ENCODE measurements around the gene CLCN5. TPM values are rescaled to one million over a fixed set of nuclear protein-coding genes. Genes with fewer than 3 reads are reported as not detected.

Gene CLCN5
- total and polyA plus RNA-seq, 10 of the 15 experiments (the other 5 are each of a cell fraction or from before 2014, with no cell fraction given) = 0.33 to 3.8 (median 2.6) TPM

DNA sequence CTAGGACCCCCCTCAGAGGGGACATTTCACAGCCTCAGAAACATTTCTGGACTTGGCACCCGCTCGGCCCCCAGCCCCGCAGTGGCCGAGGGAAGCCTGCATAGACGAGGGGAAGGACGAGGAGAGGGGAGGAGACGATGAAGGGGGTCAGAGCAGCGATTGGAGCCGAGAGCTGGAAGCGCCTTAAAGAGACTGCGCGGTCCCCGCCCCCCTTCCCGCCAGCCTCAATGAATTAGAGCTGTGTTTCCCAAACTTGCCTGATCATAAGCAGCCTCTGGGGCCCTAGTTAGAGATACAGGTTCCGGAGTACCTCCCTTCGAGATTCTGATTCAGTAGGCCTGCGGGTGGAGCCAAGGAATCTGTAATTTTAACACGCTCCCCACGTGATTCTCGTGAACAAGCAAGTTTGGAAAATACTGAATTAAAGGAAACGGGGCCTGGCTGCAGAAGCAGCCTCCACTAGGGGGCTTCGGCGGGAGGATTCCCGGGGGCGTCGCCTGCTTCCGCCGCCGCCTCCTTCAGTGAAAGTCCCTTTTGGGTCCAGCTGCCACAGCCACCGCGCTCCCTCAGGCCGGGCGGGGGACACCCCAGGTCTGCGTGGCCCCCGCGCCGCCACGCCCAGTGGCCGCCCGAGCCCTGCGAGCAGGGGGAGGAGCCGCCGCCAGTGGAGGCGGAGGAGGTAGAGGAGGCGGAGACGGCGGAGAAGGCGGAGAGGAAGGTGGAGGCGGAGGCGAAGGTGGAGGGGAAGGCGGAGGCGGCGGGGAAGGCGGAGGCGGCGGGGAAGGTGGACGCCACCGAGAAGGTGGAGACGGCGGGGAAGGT, 43.4 kb upstream of the CLCN5 start, which contains the start of gene USP27X (continued):
- no peak for TF ChIP-seq RELA (IDR thresholded peaks at IDR 0.05; ENCODE audit: borderline replicate concordance, partially characterized antibody)
- no peak for TF ChIP-seq POLR2AphosphoS2 (IDR thresholded peaks at IDR 0.05; ENCODE audit: low read depth, low read length)
- TF ChIP-seq BHLHE40 (IDR thresholded peaks at IDR 0.05; ENCODE audit: borderline replicate concordance in 1 of 2, low read depth in 2 of 2, low read length in 1 of 2) = peak in 1 of 2 experiments; percentile 50; a peak in 1 of 4 replicates
- TF ChIP-seq RAD51 (IDR thresholded peaks at IDR 0.05) = peak; percentile 60
- TF ChIP-seq ATF7 (IDR thresholded peaks at IDR 0.05; ENCODE audit: low read depth) = 0 out of 2 replicates have a peak, but pooled peaks have one; percentile 35
- TF ChIP-seq IKZF1 (conservative IDR thresholded peaks at IDR 0.05) = peak; percentile 59; the same call in 1 of the 2 replicates
- TF ChIP-seq HDAC2 (IDR thresholded peaks at IDR 0.05) = no peak
- peak; percentile 47; the same call in 1 of the 2 replicates for TF ChIP-seq EED (IDR thresholded peaks at IDR 0.05; ENCODE audit: low read depth)
- peak in 1 of 2 experiments; percentile 20; a peak in 1 of 4 replicates for TF ChIP-seq IKZF2 (IDR thresholded peaks at IDR 0.05)
- 0 out of 2 replicates have a peak, but pooled peaks have one; percentile 22 for TF ChIP-seq SMARCA5 (IDR thresholded peaks at IDR 0.05)
- TF ChIP-seq RBBP5 (conservative IDR thresholded peaks at IDR 0.05) = no peak

DNA sequence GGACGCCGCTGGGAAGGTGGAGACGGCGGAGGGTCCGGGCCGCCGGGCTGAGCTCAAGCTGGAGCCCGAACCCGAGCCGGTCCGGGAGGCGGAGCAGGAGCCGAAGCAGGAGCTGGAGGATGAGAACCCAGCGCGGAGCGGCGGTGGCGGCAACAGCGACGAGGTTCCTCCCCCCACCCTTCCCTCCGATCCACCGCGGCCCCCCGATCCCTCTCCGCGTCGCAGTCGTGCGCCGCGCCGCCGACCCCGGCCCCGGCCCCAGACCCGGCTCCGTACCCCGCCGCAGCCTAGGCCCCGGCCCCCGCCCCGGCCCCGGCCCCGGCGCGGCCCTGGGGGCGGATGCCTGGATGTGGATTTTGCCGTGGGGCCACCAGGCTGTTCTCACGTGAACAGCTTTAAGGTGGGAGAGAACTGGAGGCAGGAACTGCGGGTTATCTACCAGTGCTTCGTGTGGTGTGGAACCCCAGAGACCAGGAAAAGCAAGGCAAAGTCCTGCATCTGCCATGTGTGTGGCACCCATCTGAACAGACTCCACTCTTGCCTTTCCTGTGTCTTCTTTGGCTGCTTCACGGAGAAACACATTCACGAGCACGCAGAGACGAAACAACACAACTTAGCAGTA, 42.6 kb upstream of the CLCN5 start:
- Histone ChIP-seq H3K79me2 (ENCODE audit: control insufficient read depth, insufficient read depth, low read length) (no peaks in the 10 kb centered on the region), H4K20me1 (ENCODE audit: control insufficient read depth, insufficient read depth) (no peaks in the 10 kb centered on the region), H3K4me1 (ENCODE audit: control insufficient read depth, insufficient read depth, low read length) (no peaks in the 10 kb centered on the region; the same call in 1 of the 2 replicates), H3K9me3 (replicated peaks; ENCODE audit: control insufficient read depth, insufficient read depth, low read length) (no peaks in the 10 kb centered on the region), H3K27ac (ENCODE audit: control insufficient read depth, insufficient read depth) (no peak overlapping the region), H3K36me3 (ENCODE audit: control insufficient read depth in 2 of 2, insufficient read depth in 2 of 2, low read length in 1 of 2) (no peaks in the 10 kb centered on the region), H3K4me3 (peak overlapping the region; percentile 55; the same call in 1 of the 2 replicates), H3K27me3 (replicated peaks in 1 of 2; ENCODE audit: control insufficient read depth in 2 of 2, insufficient read depth in 2 of 2, low read length in 1 of 2) (no peaks in the 10 kb centered on the region), H2AFZ (ENCODE audit: control insufficient read depth, low read depth, low read length) (peak overlapping the region; percentile 46), H3K4me2 (ENCODE audit: control insufficient read depth, insufficient read depth) (peak overlapping the region; percentile 46), H3K9ac (ENCODE audit: control insufficient read depth, insufficient read depth, low read length) (no peak overlapping the region)
- POLR2A ChIA-PET = no interaction called here
- no TSS peak for BruUV-seq (replicated peaks)
- SMC1A ChIA-PET (ENCODE audit: uncharacterized antibody, unreplicated experiment) = interaction anchor here (1.3 to 1.7 kb wide), 2 partner anchors 39 to 42 kb away, joined by 5 read pairs; partner anchors contain the start of gene CLCN5
- FAIRE-seq = no peak
- no peak; the same call in 2 of the 3 replicates for ATAC-seq
- intact Hi-C loops (cut with micrococcal nuclease; ENCODE audit: unreplicated experiment) = loop anchor here (5.0 to 10.0 kb wide), 2 partner anchors 38 to 705 kb away; no protein-coding TSS in a partner anchor
- DNase-seq (ENCODE audit: low read depth, low spot score) = no peak
- RAD21 ChIA-PET (ENCODE audit: unreplicated experiment) = interaction anchor here (0.8 to 4.5 kb wide), 4 partner anchors 33 to 42 kb away, joined by 3 to 46 read pairs (median 3); partner anchors contain the start of gene CLCN5
- in situ Hi-C loops (cut with MboI) = no loop called here
- CTCF ChIA-PET = interaction anchor here (1.0 to 6.9 kb wide), 4 partner anchors 10 to 320 kb away, joined by 3 to 85 read pairs (median 20); partner anchors contain the start of gene CLCN5
- WGBS (ENCODE audit: insufficient coverage, insufficient replicate concordance, low lambda C conversion rate, missing lambda C conversion rate) = 48% methylated on average over 24 of the region's 55 CpGs
- TF ChIP-seq, protein P1, sequence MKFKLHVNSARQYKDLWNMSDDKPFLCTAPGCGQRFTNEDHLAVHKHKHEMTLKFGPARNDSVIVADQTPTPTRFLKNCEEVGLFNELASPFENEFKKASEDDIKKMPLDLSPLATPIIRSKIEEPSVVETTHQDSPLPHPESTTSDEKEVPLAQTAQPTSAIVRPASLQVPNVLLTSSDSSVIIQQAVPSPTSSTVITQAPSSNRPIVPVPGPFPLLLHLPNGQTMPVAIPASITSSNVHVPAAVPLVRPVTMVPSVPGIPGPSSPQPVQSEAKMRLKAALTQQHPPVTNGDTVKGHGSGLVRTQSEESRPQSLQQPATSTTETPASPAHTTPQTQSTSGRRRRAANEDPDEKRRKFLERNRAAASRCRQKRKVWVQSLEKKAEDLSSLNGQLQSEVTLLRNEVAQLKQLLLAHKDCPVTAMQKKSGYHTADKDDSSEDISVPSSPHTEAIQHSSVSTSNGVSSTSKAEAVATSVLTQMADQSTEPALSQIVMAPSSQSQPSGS (IDR thresholded peaks at IDR 0.05; ENCODE audit: low read length) = no peak
- no peak for TF ChIP-seq POLR2A (IDR thresholded peaks at IDR 0.05; ENCODE audit: low read depth, low read length)
- TF ChIP-seq POLR2AphosphoS5 (IDR thresholded peaks at IDR 0.05; ENCODE audit: low read length) = no peak
- no peak for TF ChIP-seq SUZ12 (IDR thresholded peaks at IDR 0.05; ENCODE audit: unreplicated experiment)
- TF ChIP-seq ZNF217 (IDR thresholded peaks at IDR 0.05) = no peak
- no peak for TF ChIP-seq TCF3 (IDR thresholded peaks at IDR 0.05; ENCODE audit: borderline replicate concordance, insufficient read depth, low read depth, low read length)
- TF ChIP-seq, protein P2, sequence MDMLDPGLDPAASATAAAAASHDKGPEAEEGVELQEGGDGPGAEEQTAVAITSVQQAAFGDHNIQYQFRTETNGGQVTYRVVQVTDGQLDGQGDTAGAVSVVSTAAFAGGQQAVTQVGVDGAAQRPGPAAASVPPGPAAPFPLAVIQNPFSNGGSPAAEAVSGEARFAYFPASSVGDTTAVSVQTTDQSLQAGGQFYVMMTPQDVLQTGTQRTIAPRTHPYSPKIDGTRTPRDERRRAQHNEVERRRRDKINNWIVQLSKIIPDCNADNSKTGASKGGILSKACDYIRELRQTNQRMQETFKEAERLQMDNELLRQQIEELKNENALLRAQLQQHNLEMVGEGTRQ (IDR thresholded peaks at IDR 0.05; ENCODE audit: borderline replicate concordance, low read depth, low read length) = no peak
- TF ChIP-seq KAT2A (conservative IDR thresholded peaks at IDR 0.05; ENCODE audit: control insufficient read depth, low read depth, low read length) = no peak
- TF ChIP-seq TBL1XR1 (IDR thresholded peaks at IDR 0.05; ENCODE audit: low read depth, low read length) = no peak
